GM10266 (cell line): ENCODE data around the gene KAT14.
"Not testable (repeated sequence)": the region's sequence is repeated elsewhere in the genome, so short reads cannot be mapped to it uniquely, and the experiment has no call there.

Source experiments
- DNase-seq: peaks from one replicate; pipeline ENCODE4 v3.0.0; 2012; ENCODE audit errors: extremely low spot score
- CTCF ChIP-seq: IDR thresholded peaks from 2 replicates; pipeline ENCODE4 v1.5.1; 2012; ENCODE audit warnings: mild to moderate bottlenecking, low read depth; ENCODE audit not compliant: control insufficient read depth, insufficient read depth; ENCODE audit errors: missing control alignments

KAT14 gene

GRCh38 chr20:18094191-18094590 is 43.5 kb upstream of the KAT14 start:
- TF ChIP-seq CTCF: no peak
- no peak for DNase-seq

- DNase-seq: not testable (repeated sequence)
These were observed 37.1 kb upstream of the KAT14 start for GRCh38 chr20:18100569-18100968.

- no peak for TF ChIP-seq CTCF
These were observed 36.4 kb upstream of the KAT14 start for GRCh38 chr20:18101125-18101810.

GRCh38 chr20:18103497-18103896 is 34.2 kb upstream of the KAT14 start:
- DNase-seq: no peak

More at GRCh38 chr20:18101125-18101810, 36.4 kb upstream of the KAT14 start:
- DNase-seq: no peak

GRCh38 chr20:18108326-18108725 is 29.3 kb upstream of the KAT14 start:
- no peak for TF ChIP-seq CTCF

More at GRCh38 chr20:18103497-18103896, 34.2 kb upstream of the KAT14 start:
- no peak for TF ChIP-seq CTCF

GRCh38 chr20:18128574-18128973 is 9.1 kb upstream of the KAT14 start:
- DNase-seq: not testable (repeated sequence)

More at GRCh38 chr20:18108326-18108725, 29.3 kb upstream of the KAT14 start:
- DNase-seq: no peak

- no peak for TF ChIP-seq CTCF
- no peak for DNase-seq
These were observed 5.0 kb upstream of the KAT14 start for GRCh38 chr20:18132663-18133062.

GRCh38 chr20:18133962-18134361 is 3.7 kb upstream of the KAT14 start:
- no peak for TF ChIP-seq CTCF
- no peak for DNase-seq

GRCh38 chr20:18138266-18138582 is 561 bp downstream of the KAT14 start:
- TF ChIP-seq CTCF: no peak

More at GRCh38 chr20:18138266-18138582, 561 bp downstream of the KAT14 start:
- peak; percentile 14 for DNase-seq
